CD4-positive, alpha-beta T cell treated with Interleukin-1 beta for 1 hour (primary cell): ENCODE data around the gene SSBP3.

ENCODE experiments used
- DNase-seq, 2 donors: peaks; one replicate each; pipeline ENCODE4 v3.0.0-alpha.2; 2020 to 2022

The SSBP3 gene

GRCh38 chr1:54260810-54261209, 145.4 kb downstream of the SSBP3 start:
- DNase-seq, result no peak

GRCh38 chr1:54259546-54260140, 146.6 kb downstream of the SSBP3 start:
- DNase-seq, result no peak

GRCh38 chr1:54257876-54258275, 148.3 kb downstream of the SSBP3 start:
- DNase-seq, result no peak

- no peak for DNase-seq
These were observed 148.9 kb downstream of the SSBP3 start for GRCh38 chr1:54257346-54257620.

GRCh38 chr1:54256522-54257345, 149.5 kb downstream of the SSBP3 start:
- no peak for DNase-seq

- no peak for DNase-seq
These were observed 151.0 kb downstream of the SSBP3 start for GRCh38 chr1:54255026-54255702.

- DNase-seq, result no peak
These were observed 152.1 kb downstream of the SSBP3 start for GRCh38 chr1:54254055-54254454.

GRCh38 chr1:54253480-54253879, 152.7 kb downstream of the SSBP3 start:
- DNase-seq, result no peak

GRCh38 chr1:54252371-54252936, 153.7 kb downstream of the SSBP3 start:
- DNase-seq, result no peak

GRCh38 chr1:54250670-54251069, 155.5 kb downstream of the SSBP3 start:
- DNase-seq, result no peak

GRCh38 chr1:54249819-54250435, 156.3 kb downstream of the SSBP3 start:
- no peak for DNase-seq

- no peak for DNase-seq
These were observed 157.2 kb downstream of the SSBP3 start for GRCh38 chr1:54248966-54249365.

GRCh38 chr1:54247863-54248515, 158.2 kb downstream of the SSBP3 start:
- no peak for DNase-seq

GRCh38 chr1:54246116-54246721, 160.0 kb downstream of the SSBP3 start:
- DNase-seq, result no peak

GRCh38 chr1:54245501-54245900, 160.7 kb downstream of the SSBP3 start:
- DNase-seq, result no peak

- no peak for DNase-seq
These were observed 161.5 kb downstream of the SSBP3 start for GRCh38 chr1:54244655-54245054.

- no peak for DNase-seq
These were observed 163.2 kb downstream of the SSBP3 start for GRCh38 chr1:54243022-54243421.

GRCh38 chr1:54241364-54241763, 164.8 kb downstream of the SSBP3 start:
- no peak for DNase-seq

- no peak for DNase-seq
These were observed 165.4 kb downstream of the SSBP3 start for GRCh38 chr1:54240741-54241335.

GRCh38 chr1:54239631-54240031, 166.6 kb downstream of the SSBP3 start:
- no peak for DNase-seq

GRCh38 chr1:54239035-54239383, 167.2 kb downstream of the SSBP3 start:
- no peak for DNase-seq
